Upper lobe of left lung (tissue), 4 donors: ENCODE results near the gene TMEM164.

ENCODE experiments used
- CTCF ChIP-seq, 6 experiments: fragments of 450-650 bp in 4 of 6; fragments of 200-600 bp in 2 of 6; sonication (generic) in 2 of 6; IDR thresholded peaks; one replicate each; pipeline ENCODE4 v1.5.1; 2016 to 2019; ENCODE audit warnings: antibody characterized with exemption in 6 of 6
- EP300 ChIP-seq, 4 donors: sonication (generic); formaldehyde crosslinking; IDR thresholded peaks; one replicate each; pipeline ENCODE4 v1.5.1; 2017; ENCODE audit warnings: antibody characterized with exemption in 4 of 4, control low read depth in 2 of 4
- POLR2A ChIP-seq, 4 donors: fragments of 450-650 bp; IDR thresholded peaks; one replicate each; pipeline ENCODE4 v1.5.1; 2016 to 2017; ENCODE audit warnings: antibody characterized with exemption in 4 of 4, mild to moderate bottlenecking in 2 of 4
- POLR2AphosphoS5 ChIP-seq, 2 donors: sonication (generic); formaldehyde crosslinking; IDR thresholded peaks; one replicate each; pipeline ENCODE4 v1.5.1; 2017; ENCODE audit warnings: antibody characterized with exemption in 2 of 2

GRCh38 chrX:110008011-110008635, 5.2 kb downstream of the TMEM164 start:
- TF ChIP-seq POLR2A (IDR thresholded peaks at IDR 0.05) (no peak), POLR2AphosphoS5 (IDR thresholded peaks at IDR 0.05) (no peak), CTCF (IDR thresholded peaks at IDR 0.05) (no peak), EP300 (IDR thresholded peaks at IDR 0.05) (no peak)
